RPMI8226 (cell line): Measurements from ENCODE around the gene DRD2.

Experiments
- DNase-seq: peaks from one replicate; pipeline ENCODE4 v3.0.0-alpha.2; 2015

The DRD2 gene

DNA sequence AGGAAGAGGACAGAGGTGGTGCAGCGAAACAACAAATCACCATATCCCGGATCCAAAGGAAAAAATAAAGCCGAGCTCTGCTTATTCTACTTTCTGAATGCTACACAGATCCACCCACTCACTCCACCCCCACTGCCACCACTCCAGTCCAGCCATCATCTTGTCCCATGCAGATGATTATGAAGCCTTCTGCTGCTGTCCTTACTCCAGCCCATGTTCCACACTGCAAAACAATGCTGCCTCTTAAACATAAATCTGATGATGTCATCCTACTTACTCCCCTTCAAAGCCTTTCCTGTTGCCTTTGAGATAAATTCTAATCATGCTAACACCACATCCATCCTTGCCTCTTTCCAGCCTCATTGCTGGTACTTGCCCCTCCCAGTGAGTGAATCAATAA lies 6.5 kb upstream of the DRD2 start:
- DNase-seq, result no peak

DNA sequence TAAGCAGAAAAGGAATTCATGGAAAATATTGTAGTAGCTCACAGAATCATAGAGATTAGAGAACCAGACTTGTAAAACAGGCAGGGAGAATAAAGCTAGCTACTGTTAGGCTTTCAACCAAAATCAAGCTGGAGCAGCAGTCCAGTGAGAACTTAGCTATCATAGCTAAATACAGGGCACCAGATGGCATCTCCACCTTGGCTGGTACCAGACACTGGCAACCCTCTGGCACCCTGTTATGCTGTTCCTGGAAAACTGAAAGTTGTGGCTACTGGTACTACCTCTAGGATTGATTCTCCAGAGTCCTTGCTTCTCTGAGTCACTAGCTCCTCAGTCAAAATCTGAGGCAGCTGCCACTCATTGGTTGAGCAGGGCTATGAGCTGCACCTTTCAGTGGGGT lies 6.0 kb upstream of the DRD2 start:
- no peak for DNase-seq

DNA sequence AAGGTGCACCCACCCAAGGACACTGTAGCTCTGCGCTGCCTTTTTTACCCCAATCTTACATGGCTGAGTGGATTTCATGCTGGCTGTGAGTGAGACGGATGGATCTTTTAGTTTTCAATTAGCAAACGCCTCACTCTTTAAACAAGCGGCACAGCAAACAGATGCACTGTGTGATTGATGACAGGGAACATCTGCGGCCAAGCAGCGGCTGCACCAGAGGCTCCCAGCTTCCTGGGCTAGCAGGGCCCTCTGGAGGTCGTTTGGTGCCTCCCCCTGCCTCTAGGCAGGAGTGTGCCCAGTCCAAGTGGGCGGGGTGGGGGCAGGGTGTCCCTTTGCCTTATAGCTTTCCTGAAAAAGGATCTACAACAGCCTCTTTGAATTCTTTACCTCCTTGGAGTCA lies 2.1 kb upstream of the DRD2 start:
- DNase-seq, result peak; percentile 12

DNA sequence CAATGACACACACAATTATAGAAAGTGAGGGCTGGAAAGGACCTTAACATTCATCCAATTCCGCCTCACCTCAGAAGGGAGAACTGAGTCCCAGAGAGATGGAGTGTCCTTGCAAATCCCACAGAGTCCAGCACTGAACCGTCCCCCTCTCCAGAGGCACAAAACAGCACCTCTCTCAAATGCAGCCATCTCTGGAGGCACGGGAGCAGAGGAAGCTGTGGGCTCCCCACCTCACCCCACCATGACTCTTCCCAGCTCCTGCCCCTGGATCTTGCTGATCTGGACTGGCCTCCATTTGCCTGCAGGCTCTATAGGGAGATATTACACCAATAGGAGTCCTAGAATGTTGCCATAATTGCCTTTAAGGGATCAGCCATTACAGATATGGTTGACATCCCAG lies 1.4 kb upstream of the DRD2 start:
- DNase-seq, result no peak

DNA sequence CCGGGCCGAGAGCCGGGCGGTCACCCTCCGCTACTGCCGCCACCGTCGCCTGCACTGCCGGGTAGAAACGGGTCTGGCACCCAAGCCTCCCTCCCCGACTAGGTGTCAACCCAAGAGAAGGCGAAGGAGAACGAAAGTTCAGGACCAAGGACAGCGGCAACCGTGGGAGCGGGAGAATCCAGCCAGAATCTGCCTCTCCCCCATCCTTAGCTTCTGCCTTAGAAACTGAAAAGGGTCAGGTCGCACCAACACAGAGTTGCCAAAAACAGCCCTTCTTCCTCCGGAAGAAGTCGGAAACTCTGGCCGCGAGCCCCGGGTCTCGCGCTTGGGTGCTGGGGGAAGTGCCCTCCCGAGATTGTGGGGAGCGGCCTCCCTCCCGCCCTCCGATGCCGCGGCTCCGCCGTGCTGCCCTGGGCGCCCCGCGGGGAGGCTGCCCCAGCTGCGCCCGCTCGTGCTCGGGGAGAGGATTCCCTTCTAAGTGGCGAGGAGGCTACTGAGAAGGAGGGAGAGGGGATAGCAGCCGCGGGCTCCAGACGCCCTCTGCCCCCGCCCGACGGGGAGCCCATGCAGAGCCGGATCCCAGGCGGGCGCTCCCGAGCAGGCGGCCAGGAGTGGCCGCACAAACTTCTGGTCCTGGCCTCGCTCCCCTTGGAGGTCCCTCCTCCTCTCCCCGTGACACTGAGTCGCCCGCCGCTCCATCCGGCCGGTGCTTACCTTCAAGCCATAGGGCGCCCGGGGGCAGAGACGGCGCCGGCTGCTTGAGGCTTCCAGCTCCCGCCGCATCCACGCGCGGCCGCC lies 637 bp downstream of the DRD2 start:
- peak; percentile 87 for DNase-seq

DNA sequence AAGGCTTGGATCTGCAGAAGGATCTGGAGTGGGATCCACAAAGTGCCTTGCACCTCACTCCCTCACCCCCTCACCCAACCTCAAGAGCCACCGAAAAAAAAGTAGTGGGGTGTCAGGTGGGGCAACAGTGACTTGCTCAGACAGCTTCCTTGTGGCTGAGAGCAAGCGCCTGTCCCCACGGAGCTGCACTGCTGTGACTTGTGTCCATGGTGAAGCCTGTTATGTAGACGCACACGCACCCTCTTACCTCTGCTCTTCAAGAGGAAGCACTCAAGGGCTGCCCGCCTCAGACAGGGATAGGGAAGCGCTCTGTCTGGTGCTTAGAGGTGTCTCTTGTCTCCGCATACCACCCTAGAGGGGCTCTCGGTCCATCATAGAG lies 1.2 kb downstream of the DRD2 start:
- DNase-seq, result no peak

DNA sequence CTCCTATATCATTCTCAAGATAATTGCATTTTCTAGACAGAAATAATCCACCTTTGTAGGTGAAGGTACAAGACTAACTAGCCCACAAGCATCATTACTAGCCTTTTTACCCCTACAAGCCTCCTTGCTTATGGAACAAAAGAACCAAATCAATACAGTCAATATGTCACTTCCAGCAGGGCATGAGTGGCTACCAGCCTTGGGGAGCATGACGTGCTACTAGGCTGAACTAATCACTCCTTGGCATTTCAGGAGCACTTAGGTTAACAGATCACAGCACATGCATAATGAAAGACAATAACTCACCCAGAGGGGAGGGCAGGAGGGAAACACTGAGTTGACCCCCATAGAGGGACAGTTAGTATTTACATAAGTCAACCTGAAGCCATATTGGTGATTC lies 2.7 kb downstream of the DRD2 start:
- no peak for DNase-seq

DNA sequence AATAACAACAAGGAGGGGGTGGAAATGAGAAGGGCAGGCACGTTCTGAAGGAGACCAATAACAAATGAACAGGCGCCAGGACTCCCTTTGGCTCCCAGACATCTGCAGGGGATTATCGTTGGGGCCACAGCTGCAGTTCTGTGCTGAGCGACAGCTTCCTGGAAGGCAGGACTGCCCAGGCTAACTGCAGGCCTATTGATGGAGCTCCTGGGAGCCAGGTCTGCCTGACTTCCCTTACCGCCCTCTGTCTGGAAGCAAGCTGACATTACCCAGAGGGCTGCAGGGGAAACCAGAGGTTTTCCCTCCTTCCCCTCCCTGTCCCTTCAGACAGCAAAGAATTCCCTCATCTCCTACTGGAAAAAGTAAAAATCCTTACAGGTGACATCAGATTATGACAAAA lies 5.0 kb downstream of the DRD2 start:
- no peak for DNase-seq

DNA sequence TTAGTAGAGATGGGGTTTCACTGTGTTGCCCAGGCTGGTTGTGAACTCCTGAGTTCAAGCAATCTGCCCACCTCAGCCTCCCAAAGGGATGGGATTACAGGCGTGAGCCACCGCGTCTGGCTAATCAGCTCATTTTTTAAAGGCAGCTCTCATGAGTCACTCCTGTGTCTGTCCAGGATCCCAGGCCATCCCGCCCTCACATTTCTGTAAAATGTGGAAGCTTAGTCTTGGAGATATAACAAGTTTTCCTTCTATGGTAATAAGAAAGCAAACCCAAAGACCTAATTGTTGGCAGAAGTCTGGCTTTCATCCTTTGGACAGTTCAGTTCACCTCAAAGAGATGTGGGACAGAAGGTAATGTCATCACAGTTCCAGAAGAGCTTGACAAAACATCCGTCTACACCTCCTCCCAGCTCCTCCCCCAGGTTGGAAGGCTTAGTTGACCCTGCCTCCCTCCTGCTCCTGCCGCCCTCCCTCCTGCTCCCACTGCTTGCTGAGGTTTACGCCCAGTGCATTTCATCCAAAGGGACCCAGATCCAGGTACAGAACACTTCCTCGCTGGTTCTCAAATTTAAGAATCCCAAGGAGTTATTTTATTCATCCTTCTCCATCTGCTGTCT lies 6.4 kb downstream of the DRD2 start:
- no peak for DNase-seq

DNA sequence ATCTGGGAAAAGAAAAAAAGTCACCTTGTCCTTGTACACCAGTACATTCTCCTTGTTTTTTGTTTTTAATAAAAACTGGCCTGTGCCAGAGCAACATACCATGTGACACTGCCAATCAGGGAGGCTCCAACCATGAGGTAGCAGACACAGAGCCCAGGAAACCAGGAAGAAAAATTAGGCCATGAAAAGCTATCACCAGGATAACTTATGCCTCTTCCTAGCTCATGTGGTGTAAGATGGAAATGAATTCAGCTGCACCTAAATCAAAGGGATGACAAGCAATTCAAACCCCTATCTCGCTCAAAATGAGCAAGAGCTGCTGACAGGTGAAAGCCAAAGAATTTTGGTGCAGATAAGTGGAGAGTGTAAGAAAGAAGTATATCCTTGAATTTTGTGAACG lies 7.7 kb downstream of the DRD2 start:
- no peak for DNase-seq

DNA sequence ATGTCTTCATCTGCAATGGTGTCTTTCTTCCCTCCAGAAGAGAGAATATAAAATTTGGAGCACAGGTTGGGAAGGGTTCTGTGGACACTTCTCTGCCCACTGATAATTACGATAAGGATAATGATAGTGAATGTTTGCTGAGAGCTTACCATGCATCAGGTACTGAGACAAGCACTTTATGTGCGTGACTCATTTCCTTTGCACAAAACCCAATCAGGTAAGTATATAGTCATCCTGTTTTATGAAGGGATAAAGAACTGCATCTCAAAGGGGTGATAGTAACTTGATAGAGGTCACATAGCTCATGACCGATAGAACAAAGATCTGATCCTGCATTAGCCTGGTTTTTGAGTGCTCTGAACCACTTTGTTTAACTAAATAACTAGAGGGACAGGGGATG lies 9.4 kb downstream of the DRD2 start:
- DNase-seq, result no peak

DNA sequence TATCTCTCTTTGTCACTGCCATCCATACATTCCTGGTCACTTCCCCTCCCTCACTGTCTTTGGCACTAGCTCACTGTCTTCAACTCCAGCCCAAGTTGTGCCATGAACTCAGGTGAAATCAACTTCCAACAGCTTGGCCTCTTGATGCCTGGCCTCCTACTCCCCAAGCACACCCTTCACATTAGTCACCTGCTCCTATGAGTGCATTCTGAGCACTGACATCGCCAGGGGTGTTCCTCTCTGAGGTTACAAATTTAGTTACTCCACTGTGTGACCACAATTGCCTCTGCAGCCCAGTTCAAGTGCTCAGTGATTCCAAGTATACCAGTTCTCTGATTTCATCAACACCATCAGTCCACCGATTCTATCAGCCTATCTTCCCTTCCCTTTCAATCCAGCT lies 10.8 kb downstream of the DRD2 start:
- DNase-seq, result no peak

DNA sequence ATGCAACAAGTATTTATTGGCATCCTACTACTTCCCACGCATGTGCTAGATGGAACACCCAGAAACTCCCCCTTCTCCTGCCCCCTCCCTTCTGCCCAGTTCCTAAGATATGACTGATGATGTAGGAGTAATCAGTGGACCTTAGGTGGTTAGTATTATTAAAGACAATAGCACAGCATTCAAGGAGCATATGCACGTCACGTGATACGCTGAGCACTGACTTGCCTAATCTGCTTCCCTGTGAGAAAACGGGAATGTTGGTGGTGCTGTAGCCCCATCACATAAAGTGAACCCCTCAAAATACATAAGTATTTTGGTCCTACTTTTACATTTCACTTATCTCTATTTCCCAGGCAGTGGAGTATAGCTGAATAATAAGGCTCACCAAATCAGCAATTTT lies 12.4 kb downstream of the DRD2 start:
- DNase-seq, result no peak

DNA sequence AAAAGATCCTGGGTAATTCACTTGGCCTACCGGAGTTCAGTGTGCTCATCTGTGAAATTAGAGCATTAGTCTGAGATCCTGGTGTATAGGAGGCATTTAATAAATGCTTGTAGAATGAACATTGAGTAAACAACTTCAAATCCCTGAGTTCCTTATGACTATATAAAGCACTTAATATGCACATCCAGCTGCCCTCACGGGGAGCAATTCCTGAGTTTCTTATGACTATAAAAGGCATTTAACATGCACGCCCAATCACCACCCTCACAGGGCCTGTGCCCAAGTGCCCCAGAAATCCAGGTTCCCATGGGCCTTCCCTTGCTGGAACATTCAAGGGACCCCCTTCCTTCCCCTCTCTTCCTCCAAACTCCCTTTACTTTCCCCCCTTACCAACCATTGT lies 13.6 kb downstream of the DRD2 start:
- no peak for DNase-seq

DNA sequence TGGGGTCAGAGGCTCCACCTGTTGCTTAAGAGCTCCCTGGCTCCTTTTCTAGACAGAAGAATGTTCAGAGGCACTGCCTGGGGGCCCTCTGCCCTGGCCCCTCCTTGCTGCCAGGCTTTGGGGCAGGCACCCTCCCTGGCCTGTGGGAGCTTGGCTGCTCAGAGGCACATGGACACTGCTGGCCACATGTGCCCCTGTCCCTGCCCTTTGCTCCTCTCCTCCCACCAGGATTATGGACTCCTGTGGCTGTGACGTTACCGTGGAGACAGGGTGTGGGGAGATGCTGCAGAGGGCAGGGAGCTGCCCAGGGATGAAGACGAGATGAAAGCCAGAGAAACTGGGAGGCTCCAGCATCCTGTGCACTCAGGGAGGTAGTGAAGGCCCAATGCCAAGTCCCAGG lies 14.7 kb downstream of the DRD2 start:
- no peak for DNase-seq

DNA sequence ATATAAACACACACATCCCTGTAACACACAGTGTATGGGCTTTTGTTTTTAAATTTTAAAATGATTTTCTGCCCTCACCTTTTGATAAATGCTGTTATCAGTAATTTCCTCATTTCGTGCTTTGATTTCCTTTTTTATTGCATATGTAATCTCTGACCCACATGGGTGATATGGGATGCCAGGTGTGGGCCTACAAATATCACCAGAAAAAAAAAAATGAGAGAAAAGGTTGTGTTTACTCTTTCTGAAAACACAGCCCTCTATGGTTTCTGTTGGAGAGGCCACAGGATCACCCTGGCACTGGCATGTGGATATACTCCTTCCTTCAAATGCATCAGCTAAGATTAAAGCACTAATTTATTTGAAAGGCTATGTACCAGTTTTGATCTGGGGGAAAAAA lies 17.0 kb downstream of the DRD2 start:
- DNase-seq, result no peak

DNA sequence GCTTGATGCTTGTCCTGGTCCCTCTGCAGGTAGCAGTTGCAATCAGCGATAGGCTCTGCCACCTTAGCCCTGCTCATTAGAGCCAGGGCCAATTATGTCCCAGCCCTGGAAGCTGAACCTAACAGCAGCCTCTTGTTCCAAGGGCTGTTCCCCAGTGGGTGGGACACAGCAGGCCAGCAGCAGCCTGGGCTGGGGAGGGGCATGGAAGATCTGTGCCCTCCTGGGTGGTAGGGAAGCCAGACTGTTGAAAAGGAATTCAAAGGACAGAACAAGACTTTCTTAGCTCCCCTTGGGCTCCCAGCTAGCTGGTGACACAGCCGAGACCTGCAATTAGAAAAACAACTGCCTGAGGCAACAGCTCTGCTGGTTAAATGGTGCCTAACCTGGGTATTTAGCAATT lies 17.4 kb downstream of the DRD2 start:
- DNase-seq, result no peak

DNA sequence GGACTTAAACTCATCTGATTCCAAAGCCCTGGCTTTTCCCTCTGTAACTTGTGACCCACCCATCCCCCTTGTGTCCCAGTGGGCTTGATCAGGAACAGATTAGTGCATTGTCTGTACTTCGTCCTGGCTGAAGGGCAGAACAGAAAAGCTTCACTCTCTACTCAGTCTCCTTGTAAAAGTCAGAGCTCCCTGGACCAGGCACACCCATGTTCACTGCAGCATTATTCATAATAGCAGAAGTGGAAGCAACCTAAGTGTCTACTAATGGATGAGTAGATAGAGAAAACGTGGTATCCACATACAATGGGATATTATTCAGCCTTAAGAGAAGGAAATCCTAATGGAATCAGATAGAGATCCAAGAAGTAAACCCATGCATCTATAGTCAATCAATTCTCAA lies 20.7 kb downstream of the DRD2 start:
- DNase-seq, result no peak

DNA sequence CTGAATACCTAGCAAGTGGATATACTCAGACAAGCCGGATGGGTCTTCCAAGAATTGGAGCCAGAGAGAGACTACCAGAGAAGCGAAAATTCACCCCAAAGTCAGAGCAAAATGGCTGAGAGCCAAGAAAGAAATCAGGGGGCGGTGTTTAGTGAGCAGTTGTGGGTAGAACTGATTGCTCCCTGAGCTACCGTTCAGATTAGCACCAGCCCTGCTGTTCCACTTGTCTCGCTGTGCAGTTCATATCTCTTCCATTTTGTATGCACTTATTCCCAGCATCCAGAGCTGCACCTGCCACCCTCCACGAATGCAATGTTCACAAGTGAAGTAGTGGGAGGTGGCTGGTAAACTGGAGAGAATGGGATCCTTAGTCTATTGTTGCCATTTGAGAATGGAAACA lies 25.5 kb downstream of the DRD2 start:
- no peak for DNase-seq

DNA sequence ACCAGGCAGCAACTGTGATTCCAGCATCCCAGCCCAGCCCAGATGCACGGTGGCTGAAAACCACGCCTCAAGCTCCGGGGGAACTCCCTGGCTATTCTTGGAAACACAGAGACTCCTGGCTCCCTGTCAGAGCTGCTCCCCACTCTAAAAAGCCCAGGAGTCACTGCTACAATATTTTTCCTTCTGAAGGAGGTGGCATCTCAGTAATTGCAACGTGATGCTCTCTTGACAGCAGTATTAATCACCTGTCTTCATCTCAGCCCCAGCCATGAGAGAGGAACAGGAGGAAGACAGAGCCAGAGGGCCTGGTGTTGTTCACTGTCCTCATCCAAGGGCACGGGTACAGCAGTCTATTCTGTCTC lies 26.9 kb downstream of the DRD2 start:
- DNase-seq, result no peak

DNA sequence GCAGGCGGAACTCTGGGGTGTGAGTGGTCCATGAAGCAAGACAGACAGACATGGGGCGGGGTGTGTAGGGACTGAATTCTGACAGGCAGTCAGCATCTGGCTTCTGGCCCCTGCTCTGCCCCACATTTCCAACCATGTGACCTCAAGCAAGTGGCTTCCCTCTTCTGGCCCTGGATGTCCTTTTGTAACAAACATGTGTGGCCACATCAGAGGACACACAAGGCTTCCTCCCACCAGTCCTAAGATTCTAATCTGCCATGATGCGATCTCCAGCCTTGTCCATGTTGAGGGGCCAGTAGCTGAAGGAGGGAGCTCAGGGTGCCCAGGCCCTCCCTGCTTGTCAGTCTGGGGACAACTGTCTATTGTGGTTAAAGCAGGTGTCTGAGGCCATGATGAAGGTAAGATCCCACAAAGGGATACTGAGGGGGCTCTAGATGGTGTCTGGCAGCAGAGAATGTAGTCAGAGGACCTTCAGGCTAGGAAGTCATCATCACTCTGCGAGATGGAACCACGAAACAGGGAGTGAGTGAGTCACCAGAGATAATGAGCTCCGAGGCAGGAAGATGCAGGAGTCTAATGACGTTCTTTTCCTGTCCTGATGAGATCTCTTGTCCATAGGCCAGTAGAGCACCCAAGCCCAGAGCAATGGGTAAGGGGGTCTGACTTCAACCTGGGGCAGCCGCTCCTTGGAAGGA lies 27.4 kb downstream of the DRD2 start:
- no peak for DNase-seq

DNA sequence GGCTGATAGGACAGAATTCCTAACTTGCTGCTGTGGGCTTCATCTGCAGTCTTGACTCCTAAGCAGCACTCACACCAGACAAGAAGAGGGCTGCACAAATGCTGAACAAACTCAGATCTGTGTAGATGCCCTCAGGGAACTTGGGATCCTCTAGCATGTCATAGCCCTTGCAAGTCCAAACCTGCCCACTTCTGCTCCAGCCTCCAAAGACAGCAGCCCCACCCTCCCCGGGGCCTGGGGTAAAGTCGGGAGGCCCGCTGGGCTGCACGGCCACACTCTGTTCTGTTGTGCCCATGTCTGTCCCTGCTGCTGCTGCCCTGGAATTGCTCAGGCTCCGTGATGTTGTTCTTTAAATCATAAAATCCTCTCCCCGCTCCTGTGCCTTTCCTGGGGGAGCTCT lies 28.3 kb downstream of the DRD2 start:
- no peak for DNase-seq

DNA sequence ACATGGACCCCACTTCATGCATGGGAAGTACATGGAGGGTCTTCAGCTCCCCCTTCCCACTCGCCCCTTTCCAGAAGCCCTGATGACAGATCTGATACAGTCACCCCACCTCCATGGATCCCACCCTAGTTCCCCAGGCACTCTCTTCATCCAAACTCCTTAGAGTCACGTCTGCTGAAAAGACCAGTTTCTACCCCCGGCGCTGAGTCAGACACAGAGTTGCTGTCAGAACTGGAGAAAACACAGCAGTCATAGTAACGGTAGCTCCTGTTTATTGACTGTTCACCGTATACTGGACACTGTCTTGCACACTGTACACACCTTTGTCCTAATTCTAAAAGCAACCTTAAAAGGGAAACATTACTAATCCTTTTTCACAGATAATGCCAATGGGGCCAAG lies 29.1 kb downstream of the DRD2 start:
- no peak for DNase-seq

DNA sequence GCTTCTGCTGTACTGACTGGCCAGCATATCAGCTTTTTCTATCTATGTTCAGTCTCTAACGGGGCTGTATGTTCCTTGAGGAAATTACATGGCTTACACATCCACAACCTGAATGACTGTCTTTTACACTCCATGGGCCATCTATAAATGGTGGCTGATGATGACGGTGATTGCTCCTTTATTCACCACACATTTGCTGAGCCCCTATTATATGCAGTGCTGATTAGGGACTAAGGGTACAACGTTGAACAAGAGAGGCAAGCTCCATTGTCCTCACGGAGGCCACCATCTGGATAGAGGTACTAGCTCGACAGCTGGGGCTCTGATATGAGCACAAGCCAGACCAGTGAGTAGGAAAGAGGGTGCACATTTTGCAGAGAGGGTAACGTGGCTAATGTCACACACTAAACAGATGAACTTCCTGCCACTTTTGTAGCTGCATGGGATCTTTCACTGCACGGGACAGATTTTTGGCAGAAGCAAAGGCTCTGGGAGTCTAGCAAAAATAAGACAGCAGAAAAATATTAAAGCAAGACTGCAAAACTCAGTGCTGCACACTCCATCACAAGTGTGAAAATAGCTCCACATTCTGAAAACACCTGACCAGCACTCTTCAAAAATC lies 30.6 kb downstream of the DRD2 start:
- DNase-seq, result no peak
